ENCODE measurements around the gene SUGP2. TPM values are rescaled to one million over a fixed set of nuclear protein-coding genes. Genes with fewer than 3 reads are reported as not detected.
A peak's percentile ranks its signal among the peaks of the same experiment; 100 is the strongest.

The SUGP2 gene
- total and polyA plus RNA-seq, 9 of the 15 experiments (the other 6 are each of a cell fraction or from before 2014, with no cell fraction given) = 13.1 to 101 (median 63.1) TPM

DNA sequence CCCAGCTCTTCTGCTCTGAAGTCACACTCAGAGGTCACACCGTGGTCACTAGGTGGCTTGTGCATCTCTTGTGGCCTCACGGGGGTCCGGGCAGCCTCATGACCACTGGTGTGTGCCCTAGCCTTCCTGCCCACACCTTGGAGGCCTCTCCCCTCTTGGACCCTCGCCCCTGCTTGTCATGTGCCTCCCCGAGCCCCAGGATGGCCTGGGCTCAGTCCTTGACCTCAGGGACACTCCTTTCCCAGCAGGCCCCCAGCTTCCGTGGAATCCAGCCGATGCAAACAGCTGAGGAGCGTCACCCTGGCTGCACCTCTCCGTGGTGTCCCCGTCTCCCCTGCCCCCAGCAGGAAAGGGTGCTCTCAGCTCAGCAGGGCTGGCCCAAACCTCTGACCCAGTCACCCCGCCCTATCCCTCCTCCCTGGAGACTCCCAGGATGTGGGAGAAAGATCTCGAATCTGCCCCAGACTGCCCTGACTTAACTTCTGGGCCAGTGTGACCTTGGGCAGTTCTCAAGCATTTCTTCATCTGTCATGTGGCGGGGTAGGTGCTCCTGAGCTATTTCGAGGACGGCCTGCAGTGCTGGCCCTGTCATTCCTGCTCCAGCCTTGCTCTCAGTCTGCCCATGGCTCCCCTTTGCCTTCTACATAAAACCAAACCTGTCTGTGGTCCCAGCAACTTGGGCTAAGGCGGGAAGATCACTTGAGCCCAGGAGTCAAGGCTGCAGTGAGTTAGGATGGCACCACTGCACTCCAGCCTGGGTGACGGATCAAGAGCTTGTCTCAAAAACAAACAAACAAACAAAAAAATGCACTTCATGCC, 25.9 kb upstream of the SUGP2 start (continued):
- TF ChIP-seq TFAP4 (CRISPR knock-in tag; IDR thresholded peaks at IDR 0.05; ENCODE audit: borderline replicate concordance) (peak; percentile 55; the same call in 1 of the 2 replicates), POLR2AphosphoS5 (IDR thresholded peaks at IDR 0.05; ENCODE audit: control insufficient read depth, insufficient read depth, low read depth, low read length) (peak; percentile 17; the same call in 1 of the 2 replicates), RFX1 (IDR thresholded peaks at IDR 0.05) (no peak), NFE2L1 (tag; IDR thresholded peaks at IDR 0.05; ENCODE audit: borderline replicate concordance, low read depth) (no peak), ESRRA (IDR thresholded peaks at IDR 0.05; ENCODE audit: borderline replicate concordance, low read depth) (peak; percentile 95), ZNF133 (CRISPR knock-in tag; IDR thresholded peaks at IDR 0.05) (peak; percentile 37; the same call in 1 of the 2 replicates), ZNF263 (CRISPR knock-in tag; IDR thresholded peaks at IDR 0.05; ENCODE audit: borderline replicate concordance) (peak; percentile 97), ZBTB8A (IDR thresholded peaks at IDR 0.05; ENCODE audit: partially characterized antibody) (no peak), CBFA2T3 (IDR thresholded peaks at IDR 0.05) (peak; percentile 49), TEAD2 (tag; IDR thresholded peaks at IDR 0.05) (no peak), CEBPG (CRISPR knock-in tag; IDR thresholded peaks at IDR 0.05) (0 out of 2 replicates have a peak, but pooled peaks have one; percentile 34), CEBPG (tag; conservative IDR thresholded peaks at IDR 0.05 in 1 of 2, IDR thresholded peaks at IDR 0.05 in 1 of 2) (no peak), ZNF79 (CRISPR knock-in tag; IDR thresholded peaks at IDR 0.05; ENCODE audit: low read depth) (no peak), MIER1 (IDR thresholded peaks at IDR 0.05; ENCODE audit: low read depth) (peak; percentile 17; the same call in 1 of the 2 replicates), LCOR (CRISPR knock-in tag; IDR thresholded peaks at IDR 0.05) (no peak), ZNF253 (CRISPR knock-in tag; conservative IDR thresholded peaks at IDR 0.05) (no peak), ZNF395 (CRISPR knock-in tag; IDR thresholded peaks at IDR 0.05) (peak; percentile 85; the same call in 1 of the 2 replicates), ETV5 (CRISPR knock-in tag; IDR thresholded peaks at IDR 0.05; ENCODE audit: low read depth) (peak; percentile 89), GABPB2 (CRISPR knock-in tag; conservative IDR thresholded peaks at IDR 0.05) (no peak), CBX5 (IDR thresholded peaks at IDR 0.05; ENCODE audit: borderline replicate concordance, low read depth) (no peak), GABPA (tag; conservative IDR thresholded peaks at IDR 0.05; ENCODE audit: low read depth) (no peak), MCM5 (IDR thresholded peaks at IDR 0.05; ENCODE audit: low read depth) (no peak), EP300 (IDR thresholded peaks at IDR 0.05; ENCODE audit: low read length) (peak; percentile 70), MAZ (CRISPR knock-in tag; conservative IDR thresholded peaks at IDR 0.05 in 1 of 2, IDR thresholded peaks at IDR 0.05 in 1 of 2) (peak in 1 of 2 experiments; percentile 55; a peak in 1 of 4 replicates)
- TF ChIP-seq, protein P1, sequence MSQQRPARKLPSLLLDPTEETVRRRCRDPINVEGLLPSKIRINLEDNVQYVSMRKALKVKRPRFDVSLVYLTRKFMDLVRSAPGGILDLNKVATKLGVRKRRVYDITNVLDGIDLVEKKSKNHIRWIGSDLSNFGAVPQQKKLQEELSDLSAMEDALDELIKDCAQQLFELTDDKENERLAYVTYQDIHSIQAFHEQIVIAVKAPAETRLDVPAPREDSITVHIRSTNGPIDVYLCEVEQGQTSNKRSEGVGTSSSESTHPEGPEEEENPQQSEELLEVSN (IDR thresholded peaks at IDR 0.05; ENCODE audit: borderline replicate concordance in 1 of 2, extremely low read depth in 1 of 2, insufficient read depth in 1 of 2, insufficient read length in 1 of 2, low read depth in 1 of 2, low read length in 1 of 2, poor library complexity in 1 of 2, severe bottlenecking in 1 of 2) = peak in 1 of 2 experiments; percentile 57

Data from K562 (cell line).